ENCODE measurements around the gene RNF31.

RNF31 gene

DNA sequence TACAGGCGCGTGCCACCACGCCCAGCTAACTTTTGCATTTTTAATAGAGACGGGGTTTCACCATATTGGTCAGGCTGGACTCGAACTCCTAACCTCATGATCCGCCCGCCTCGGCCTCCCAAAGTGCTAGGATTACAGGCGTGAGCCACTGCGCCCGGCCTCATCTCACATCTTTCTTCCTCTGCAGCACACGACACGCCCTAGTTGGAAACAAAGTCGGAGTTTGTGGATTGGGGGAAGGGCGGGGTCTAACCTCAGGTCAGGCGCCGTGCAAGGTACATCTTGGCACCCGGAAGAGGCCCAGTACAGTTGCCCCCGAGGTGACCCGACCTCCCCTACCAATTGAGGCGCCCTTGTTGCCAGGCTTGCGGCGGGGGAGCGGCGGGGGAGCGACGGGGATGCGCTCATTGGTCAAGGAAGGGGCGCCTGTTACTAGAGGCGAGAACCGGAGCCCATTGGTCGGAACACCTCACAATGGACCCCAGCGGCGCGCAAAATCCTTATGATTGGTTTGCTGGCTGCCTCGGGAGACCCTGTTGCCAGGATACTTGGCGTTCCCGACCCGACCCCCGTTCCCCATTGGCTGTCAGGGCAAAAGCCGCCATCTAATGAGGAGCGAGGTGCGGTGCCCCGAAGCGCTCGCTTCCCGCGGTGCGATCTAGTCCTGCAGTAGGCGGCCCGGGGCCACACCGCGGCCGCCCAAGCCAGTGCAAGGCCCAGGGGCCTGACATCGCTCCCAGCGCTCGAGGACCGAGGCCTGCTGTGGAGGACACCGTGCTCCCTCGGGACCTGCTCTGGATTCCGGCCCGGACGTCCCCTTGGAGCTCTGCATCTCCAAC is 24.3 kb downstream of the RNF31 start, which contains the start of gene REC8:
Gene REC8, plus strand, starts transcription at position 659 of the 839 bp plus-strand sequence. CDS start 473 bp downstream, outside the sequence.
- no peaks in the 10 kb centered on the region for H3K9me3 ChIP-seq (replicated peaks; ENCODE audit: low read length)
- H3K4me2 ChIP-seq (ENCODE audit: low read length) = peak within 1 kb of the TSS; percentile 35
- no peak within 1 kb of the TSS for H3K4me3 ChIP-seq (ENCODE audit: low read length)
- H3K36me3 ChIP-seq (ENCODE audit: insufficient read depth, low read length) = peaks cover 17% of the 10 kb centered on the region
- no peaks in the 10 kb centered on the region for H3K4me1 ChIP-seq (ENCODE audit: control insufficient read depth, insufficient read depth, low read length)
- no peaks in the 10 kb centered on the region for H3K27me3 ChIP-seq (ENCODE audit: control insufficient read depth, insufficient read depth, low read length)
- no peak within 1 kb of the TSS for H3K9ac ChIP-seq (ENCODE audit: low read depth, low read length)

DNA sequence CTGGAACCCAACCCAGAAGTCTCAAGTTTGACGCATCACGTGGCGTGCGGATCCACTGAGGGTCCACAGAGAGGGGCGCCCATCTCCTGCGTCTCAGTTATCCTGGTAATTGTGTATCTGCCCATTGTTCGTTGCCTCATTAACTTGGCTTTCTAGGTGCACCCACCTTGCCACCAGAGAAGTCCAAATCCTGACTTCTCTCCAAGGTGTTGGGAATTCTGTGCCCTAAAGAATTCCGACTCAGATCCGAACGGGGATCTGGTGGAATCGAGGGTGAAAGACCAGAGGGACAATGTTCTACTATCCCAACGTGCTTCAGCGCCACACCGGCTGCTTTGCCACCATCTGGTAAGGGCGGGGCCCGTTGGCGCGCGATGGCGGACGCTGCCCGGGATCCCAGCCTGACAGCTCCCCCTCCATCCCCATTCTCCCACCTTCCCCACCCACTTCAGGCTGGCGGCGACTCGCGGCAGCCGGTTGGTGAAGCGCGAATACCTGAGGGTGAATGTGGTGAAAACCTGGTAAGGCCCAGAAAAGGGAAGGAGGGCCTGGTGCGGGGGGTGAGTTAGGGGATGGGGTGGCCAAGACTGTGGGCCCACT is 25.1 kb downstream of the RNF31 start:
- no peak overlapping the region for H3K9ac ChIP-seq (ENCODE audit: low read depth, low read length)

DNA sequence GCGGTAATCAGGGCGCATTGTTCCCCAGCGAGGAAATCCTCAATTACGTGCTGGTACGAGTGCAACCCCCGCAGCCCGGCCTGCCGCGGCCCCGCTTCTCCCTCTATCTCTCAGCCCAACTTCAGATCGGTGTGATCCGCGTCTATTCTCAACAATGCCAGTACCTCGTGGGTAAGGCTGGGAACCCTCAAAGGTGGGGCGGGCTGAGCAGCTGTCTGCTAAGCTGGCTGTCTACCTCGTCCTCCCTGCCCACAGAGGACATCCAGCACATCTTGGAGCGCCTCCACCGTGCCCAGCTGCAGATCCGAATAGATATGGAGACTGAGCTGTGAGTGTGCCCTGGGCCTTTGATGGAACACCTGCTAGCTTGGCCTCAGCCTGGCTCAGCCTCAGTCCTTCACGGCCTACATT is 25.6 kb downstream of the RNF31 start:
- no peaks in the 10 kb centered on the region for H3K9me3 ChIP-seq (replicated peaks; ENCODE audit: low read length)
- H3K4me3 ChIP-seq (ENCODE audit: low read length) = no peak overlapping the region
- H3K36me3 ChIP-seq (ENCODE audit: insufficient read depth, low read length) = peaks cover 12% of the 10 kb centered on the region
- no peak overlapping the region for H3K4me2 ChIP-seq (ENCODE audit: low read length)
- no peak overlapping the region for H3K9ac ChIP-seq (ENCODE audit: low read depth, low read length)
- no peaks in the 10 kb centered on the region for H3K4me1 ChIP-seq (ENCODE audit: control insufficient read depth, insufficient read depth, low read length)
- no peaks in the 10 kb centered on the region for H3K27me3 ChIP-seq (ENCODE audit: control insufficient read depth, insufficient read depth, low read length)

More for the DNA sequence above, 25.1 kb downstream of the RNF31 start:
- Histone ChIP-seq H3K4me3 (ENCODE audit: low read length) (no peak overlapping the region), H3K9me3 (replicated peaks; ENCODE audit: low read length) (no peaks in the 10 kb centered on the region), H3K27me3 (ENCODE audit: control insufficient read depth, insufficient read depth, low read length) (no peaks in the 10 kb centered on the region), H3K4me2 (ENCODE audit: low read length) (no peak overlapping the region), H3K36me3 (ENCODE audit: insufficient read depth, low read length) (peaks cover 14% of the 10 kb centered on the region), H3K4me1 (ENCODE audit: control insufficient read depth, insufficient read depth, low read length) (no peaks in the 10 kb centered on the region)

DNA sequence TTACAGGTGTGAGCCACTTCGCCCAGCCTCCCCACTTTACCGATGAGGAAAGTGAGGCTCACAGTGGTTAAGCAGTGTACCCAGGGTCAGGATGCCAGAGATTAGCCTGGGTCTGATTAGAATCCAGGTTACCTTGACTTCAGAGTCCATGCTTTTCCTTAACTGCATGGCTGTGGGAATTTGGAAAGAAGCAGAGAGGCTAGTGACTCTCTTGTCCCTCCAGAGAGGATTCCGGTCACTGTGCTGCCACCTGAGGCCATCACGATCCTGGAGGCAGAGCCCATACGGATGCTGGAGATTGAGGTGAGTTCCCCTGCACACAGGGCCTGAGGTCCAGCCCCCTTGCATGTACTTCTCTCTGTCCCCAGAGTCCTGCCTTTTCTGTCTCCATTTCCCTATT is 29.3 kb downstream of the RNF31 start:
- Histone ChIP-seq H3K4me1 (ENCODE audit: control insufficient read depth, insufficient read depth, low read length) (peaks cover 14% of the 10 kb centered on the region), H3K4me3 (ENCODE audit: low read length) (no peak overlapping the region), H3K4me2 (ENCODE audit: low read length) (no peak overlapping the region), H3K9ac (ENCODE audit: low read depth, low read length) (no peak overlapping the region), H3K36me3 (ENCODE audit: insufficient read depth, low read length) (peaks cover 46% of the 10 kb centered on the region), H3K27me3 (ENCODE audit: control insufficient read depth, insufficient read depth, low read length) (no peaks in the 10 kb centered on the region), H3K9me3 (replicated peaks; ENCODE audit: low read length) (no peaks in the 10 kb centered on the region)

DNA sequence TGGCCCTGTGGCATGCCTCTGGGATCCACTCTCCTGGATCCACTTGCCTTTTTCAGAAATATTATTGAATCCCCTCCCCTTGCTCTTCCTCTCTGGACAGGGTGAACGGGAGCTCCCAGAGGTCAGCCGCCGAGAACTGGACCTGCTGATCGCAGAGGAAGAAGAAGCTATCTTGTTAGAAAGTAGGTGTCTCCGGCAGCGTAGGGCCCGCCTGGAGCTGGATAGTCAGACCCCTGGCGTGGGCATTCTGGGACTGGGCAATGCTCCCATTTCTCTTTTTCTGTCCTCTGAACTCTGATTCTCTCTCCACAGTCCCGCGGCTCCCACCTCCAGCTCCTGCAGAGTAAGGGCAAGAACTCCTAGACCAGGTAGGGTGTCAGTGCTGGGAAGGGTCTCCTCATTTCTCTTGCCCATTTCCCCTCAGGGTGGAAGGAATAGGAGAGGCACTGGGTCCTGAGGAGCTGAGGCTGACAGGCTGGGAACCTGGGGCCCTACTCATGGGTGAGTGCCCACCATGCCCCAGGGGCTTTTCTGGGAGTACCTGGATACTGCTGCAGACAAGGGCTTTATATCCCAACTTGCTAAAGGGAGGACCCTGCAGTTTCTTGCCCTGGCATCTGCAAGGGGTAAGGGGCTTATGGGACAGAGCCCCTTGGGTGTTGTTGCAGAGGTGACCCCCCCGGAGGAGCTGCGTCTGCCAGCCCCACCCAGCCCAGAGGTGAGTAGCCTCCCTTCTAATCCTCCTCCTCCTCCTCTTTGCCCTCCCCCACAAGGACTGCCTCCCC is 29.9 kb downstream of the RNF31 start:
- H3K9me3 ChIP-seq (replicated peaks; ENCODE audit: low read length) = no peaks in the 10 kb centered on the region
- H3K36me3 ChIP-seq (ENCODE audit: insufficient read depth, low read length) = peaks cover 52% of the 10 kb centered on the region
- no peak overlapping the region for H3K4me3 ChIP-seq (ENCODE audit: low read length)
- no peak overlapping the region for H3K4me2 ChIP-seq (ENCODE audit: low read length)
- no peaks in the 10 kb centered on the region for H3K27me3 ChIP-seq (ENCODE audit: control insufficient read depth, insufficient read depth, low read length)
- H3K4me1 ChIP-seq (ENCODE audit: control insufficient read depth, insufficient read depth, low read length) = peaks cover 14% of the 10 kb centered on the region
- no peak overlapping the region for H3K9ac ChIP-seq (ENCODE audit: low read depth, low read length)

DNA sequence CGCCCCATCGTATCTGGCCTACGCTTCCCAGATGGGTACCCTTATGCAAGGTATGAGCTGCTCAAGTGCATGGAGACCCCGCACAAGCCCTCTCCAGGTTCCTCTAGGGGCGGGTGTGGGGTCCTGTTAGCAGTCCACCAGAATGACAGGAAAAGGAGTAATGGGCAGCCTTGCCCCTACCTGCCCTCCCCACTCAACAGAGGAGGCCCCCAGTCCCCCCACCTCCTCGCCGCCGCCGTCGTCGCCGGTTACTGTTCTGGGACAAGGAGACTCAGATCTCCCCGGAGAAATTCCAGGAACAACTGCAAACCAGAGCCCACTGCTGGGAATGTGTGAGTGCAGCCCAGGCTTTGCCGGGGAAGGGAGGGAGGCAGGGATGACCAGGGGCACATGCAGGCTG is 30.6 kb downstream of the RNF31 start:
- H3K9me3 ChIP-seq (replicated peaks; ENCODE audit: low read length) = no peaks in the 10 kb centered on the region
- H3K9ac ChIP-seq (ENCODE audit: low read depth, low read length) = no peak overlapping the region
- peaks cover 14% of the 10 kb centered on the region for H3K4me1 ChIP-seq (ENCODE audit: control insufficient read depth, insufficient read depth, low read length)
- H3K27me3 ChIP-seq (ENCODE audit: control insufficient read depth, insufficient read depth, low read length) = no peaks in the 10 kb centered on the region
- H3K4me3 ChIP-seq (ENCODE audit: low read length) = no peak overlapping the region
- H3K4me2 ChIP-seq (ENCODE audit: low read length) = no peak overlapping the region
- peaks cover 56% of the 10 kb centered on the region for H3K36me3 ChIP-seq (ENCODE audit: insufficient read depth, low read length)

DNA sequence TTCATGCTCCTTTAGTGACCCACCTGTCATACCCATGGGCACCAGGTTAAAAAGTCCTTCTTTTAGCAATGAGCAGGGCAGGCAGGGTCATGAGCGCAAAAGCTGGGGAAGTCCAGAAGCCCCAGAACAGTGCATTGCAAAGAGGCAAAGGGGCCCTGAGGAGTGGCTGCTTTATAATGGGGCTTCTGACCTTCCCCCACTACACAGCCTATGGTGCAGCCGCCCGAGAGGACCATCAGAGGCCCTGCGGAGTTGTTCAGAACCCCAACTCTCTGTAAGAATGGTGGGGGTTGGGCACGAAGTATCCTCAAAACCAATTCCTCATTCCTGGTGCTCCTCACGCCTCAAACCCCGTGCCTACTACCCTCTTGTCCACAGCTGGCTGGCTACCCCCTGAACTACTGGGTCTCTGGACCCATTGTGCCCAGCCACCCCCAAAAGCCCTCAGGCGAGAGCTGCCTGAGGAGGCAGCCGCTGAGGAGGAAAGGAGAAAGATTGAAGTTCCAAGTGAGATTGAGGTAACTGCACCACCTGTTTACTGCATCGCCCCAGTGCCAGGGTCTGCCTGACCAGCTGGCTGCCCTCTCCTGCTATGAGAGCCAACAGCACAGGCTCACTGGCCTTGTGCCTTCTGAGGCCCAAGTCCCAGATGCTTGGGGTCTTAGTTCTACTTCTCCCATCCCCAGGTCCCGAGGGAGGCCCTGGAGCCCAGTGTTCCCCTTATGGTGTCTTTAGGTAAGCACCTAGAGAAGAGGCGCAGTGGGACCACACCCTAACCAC is 31.3 kb downstream of the RNF31 start:
- Histone ChIP-seq H3K36me3 (ENCODE audit: insufficient read depth, low read length) (peaks cover 56% of the 10 kb centered on the region), H3K27me3 (ENCODE audit: control insufficient read depth, insufficient read depth, low read length) (no peaks in the 10 kb centered on the region), H3K9ac (ENCODE audit: low read depth, low read length) (no peak overlapping the region), H3K9me3 (replicated peaks; ENCODE audit: low read length) (no peaks in the 10 kb centered on the region), H3K4me1 (ENCODE audit: control insufficient read depth, insufficient read depth, low read length) (peaks cover 14% of the 10 kb centered on the region), H3K4me3 (ENCODE audit: low read length) (no peak overlapping the region), H3K4me2 (ENCODE audit: low read length) (no peak overlapping the region)

DNA sequence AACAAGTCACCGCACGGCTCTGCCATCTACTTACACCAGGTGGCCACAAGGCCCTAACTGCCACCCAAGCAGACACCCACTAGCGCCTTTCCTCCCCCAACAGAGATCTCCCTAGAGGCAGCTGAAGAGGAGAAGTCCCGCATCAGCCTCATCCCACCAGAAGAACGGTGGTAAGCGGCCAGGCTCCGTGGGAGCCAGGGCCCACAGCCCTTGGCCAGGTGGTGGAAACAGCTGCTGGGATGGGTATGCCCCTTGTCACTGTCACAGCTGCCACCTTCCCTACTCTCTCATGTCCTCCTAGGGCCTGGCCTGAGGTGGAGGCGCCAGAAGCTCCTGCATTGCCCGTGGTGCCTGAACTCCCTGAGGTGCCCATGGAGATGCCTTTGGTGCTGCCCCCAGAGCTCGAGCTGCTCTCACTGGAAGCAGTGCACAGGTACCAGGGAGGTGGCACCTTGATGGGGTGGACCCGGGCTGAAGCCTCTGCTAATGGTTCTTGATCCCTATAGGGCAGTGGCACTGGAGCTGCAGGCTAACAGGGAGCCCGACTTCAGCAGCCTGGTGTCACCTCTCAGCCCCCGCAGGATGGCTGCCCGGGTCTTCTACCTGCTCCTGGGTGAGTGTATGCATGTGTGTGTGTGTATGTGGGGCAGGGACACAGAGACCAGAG is 32.1 kb downstream of the RNF31 start:
- peak overlapping the region; percentile 44 for H3K9ac ChIP-seq (ENCODE audit: low read depth, low read length)
- no peak overlapping the region for H3K4me3 ChIP-seq (ENCODE audit: low read length)
- peaks cover 14% of the 10 kb centered on the region for H3K4me1 ChIP-seq (ENCODE audit: control insufficient read depth, insufficient read depth, low read length)
- no peaks in the 10 kb centered on the region for H3K9me3 ChIP-seq (replicated peaks; ENCODE audit: low read length)
- no peak overlapping the region for H3K4me2 ChIP-seq (ENCODE audit: low read length)
- H3K27me3 ChIP-seq (ENCODE audit: control insufficient read depth, insufficient read depth, low read length) = no peaks in the 10 kb centered on the region
- H3K36me3 ChIP-seq (ENCODE audit: insufficient read depth, low read length) = peaks cover 62% of the 10 kb centered on the region

DNA sequence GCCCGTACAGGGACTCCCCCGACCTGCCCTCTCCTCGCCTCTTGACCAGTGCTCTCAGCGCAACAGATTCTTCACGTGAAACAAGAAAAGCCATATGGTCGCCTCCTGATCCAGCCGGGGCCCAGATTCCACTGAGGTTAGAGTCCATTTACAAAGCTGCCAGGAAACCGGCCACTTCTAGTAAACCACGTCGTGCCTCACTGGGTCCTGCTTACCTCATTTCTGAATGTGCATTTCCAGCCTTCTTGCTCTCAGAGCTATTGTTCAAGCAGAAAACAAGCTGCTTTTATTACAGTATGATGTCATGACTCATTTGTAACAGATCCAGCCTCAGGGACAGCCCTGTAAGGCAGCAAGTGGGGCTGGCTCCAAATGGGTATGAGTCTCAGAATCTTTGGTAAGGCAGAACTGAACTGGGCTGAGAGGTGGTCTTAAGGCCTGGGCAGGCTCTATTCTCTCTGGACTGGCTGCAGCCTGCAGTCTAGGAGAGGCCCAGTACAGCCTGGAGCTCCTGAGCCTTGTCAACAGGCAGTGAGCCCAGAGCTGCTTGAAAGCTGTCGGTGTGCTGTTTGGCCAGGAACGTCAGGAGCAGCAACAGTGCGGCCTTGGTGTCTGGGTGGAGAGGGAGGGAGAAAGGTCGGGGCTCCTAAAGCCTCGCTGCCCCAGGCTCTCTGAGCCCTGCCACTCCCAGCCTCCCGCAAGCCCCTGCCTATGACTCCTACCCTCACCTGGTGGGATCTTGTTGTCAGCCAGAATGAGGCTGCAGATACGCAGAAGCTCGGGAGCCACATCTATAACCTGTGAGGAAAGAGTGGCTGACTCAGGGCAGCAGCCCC is 32.9 kb downstream of the RNF31 start:
- H3K27me3 ChIP-seq (ENCODE audit: control insufficient read depth, insufficient read depth, low read length) = no peaks in the 10 kb centered on the region
- H3K9ac ChIP-seq (ENCODE audit: low read depth, low read length) = peak overlapping the region; percentile 44
- no peaks in the 10 kb centered on the region for H3K9me3 ChIP-seq (replicated peaks; ENCODE audit: low read length)
- H3K4me3 ChIP-seq (ENCODE audit: low read length) = no peak overlapping the region
- peaks cover 66% of the 10 kb centered on the region for H3K36me3 ChIP-seq (ENCODE audit: insufficient read depth, low read length)
- H3K4me2 ChIP-seq (ENCODE audit: low read length) = no peak overlapping the region
- peaks cover 14% of the 10 kb centered on the region for H3K4me1 ChIP-seq (ENCODE audit: control insufficient read depth, insufficient read depth, low read length)
